ENCODE results near the gene ZNF423.

ZNF423 gene

DNA sequence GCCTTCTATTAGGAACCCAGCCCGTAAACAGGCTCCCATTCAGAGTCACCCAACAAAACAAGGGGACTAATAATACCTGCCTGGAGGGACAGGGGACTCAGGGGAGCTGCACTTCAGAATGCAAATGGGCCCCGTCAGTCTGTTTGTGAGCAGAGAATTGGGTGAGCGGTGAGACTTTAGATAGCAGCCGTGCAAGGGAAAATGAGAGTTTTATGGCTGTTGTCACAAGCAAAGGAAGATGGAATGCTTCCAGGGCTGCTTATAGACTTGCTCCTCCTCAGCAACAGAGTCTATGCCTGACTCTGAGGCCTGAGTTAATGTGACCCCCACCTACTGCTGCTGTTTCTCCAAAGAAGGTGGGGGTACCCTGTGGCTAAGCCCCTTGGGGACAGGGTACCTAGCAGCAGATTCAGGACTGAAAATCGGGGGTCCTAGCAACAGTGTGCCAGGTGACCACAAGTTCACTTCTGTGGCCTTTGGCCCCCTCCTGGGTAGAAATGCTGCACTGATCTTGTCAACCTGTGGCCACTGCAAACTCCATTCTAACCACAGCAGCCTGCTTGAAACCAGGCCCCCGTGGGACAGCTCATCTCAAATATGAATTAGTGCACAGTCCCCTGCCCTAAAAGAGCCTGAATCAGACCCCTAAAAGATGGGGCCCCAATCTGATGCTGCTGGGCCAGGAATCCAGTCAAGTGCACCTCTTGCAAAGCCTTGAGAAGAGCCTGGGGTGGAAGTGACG, 355.9 kb downstream of the ZNF423 start:
- Histone ChIP-seq H2BK5ac (ENCODE audit: low read depth, low read length, poor library complexity, severe bottlenecking) (no peak overlapping the region), H3K79me1 (replicated peaks; ENCODE audit: low read length, poor library complexity, severe bottlenecking) (no peaks in the 10 kb centered on the region), H2BK15ac (ENCODE audit: low read depth, poor library complexity, severe bottlenecking) (no peak overlapping the region), H3K36me3 (ENCODE audit: control insufficient read depth in 1 of 2, insufficient read depth in 2 of 2, low read depth in 1 of 2, low read length in 2 of 2) (no peaks in the 10 kb centered on the region), H4K8ac (ENCODE audit: low read length) (no peak overlapping the region), H3K4ac (ENCODE audit: low read depth in 1 of 2, low read length in 2 of 2) (no peak overlapping the region), H3K4me2 (ENCODE audit: low read length, poor library complexity, severe bottlenecking) (no peak overlapping the region), H3K9me3 (ENCODE audit: control insufficient read depth, low read length) (no peaks in the 10 kb centered on the region), H2AFZ (ENCODE audit: low read depth, low read length) (no peak overlapping the region), H3K14ac (ENCODE audit: low read length in 2 of 2) (no peak overlapping the region), H4K91ac (ENCODE audit: low read length) (no peak overlapping the region), H3K4me3 (ENCODE audit: insufficient read depth in 1 of 2, low read depth in 1 of 2, low read length in 2 of 2) (no peak overlapping the region), H2AK5ac (ENCODE audit: low read length, severe bottlenecking) (no peak overlapping the region), H3K23ac (ENCODE audit: low read length in 2 of 2) (no peak overlapping the region), H3K18ac (ENCODE audit: low read depth in 1 of 2, low read length in 2 of 2) (no peak overlapping the region), H2BK120ac (ENCODE audit: low read depth, low read length) (no peak overlapping the region), H3K4me1 (ENCODE audit: control insufficient read depth, insufficient read depth, low read depth, low read length) (peaks cover 3% of the 10 kb centered on the region), H3K9ac (ENCODE audit: low read length) (no peak overlapping the region), H3K27ac (ENCODE audit: low read length, poor library complexity, severe bottlenecking) (no peak overlapping the region), H3K27me3 (ENCODE audit: control insufficient read depth in 1 of 2, insufficient read depth in 1 of 2, low read length in 2 of 2) (no peaks in the 10 kb centered on the region), H2BK12ac (ENCODE audit: low read length in 2 of 2) (no peak overlapping the region)
- 53% methylated on average over 6 of the region's 7 CpGs for WGBS
- no peak for DNase-seq

DNA sequence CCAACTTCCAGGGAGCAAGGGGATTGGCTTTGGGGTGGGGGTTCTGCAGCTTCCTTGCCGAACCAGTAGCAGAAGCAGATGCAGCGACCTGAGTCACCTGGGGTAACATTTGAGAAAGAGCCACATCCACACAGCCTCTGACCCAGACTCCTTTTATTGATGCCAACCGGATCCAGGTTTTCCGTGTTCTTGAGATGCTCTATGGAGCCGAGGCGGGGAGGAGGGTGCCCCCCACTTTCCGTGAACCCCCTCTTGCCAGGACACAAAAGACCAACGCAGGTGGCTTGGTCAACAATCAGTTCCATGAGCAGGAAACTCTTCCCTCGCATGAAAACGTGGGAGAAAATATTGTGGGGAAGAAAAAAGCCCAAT, 356.5 kb downstream of the ZNF423 start:
- Histone ChIP-seq H3K18ac (ENCODE audit: low read depth in 1 of 2, low read length in 2 of 2) (no peak overlapping the region), H2BK5ac (ENCODE audit: low read depth, low read length, poor library complexity, severe bottlenecking) (no peak overlapping the region), H3K23ac (ENCODE audit: low read length in 2 of 2) (no peak overlapping the region), H3K9me3 (ENCODE audit: control insufficient read depth, low read length) (no peaks in the 10 kb centered on the region), H3K9ac (ENCODE audit: low read length) (no peak overlapping the region), H3K27me3 (ENCODE audit: control insufficient read depth in 1 of 2, insufficient read depth in 1 of 2, low read length in 2 of 2) (no peaks in the 10 kb centered on the region), H3K27ac (ENCODE audit: low read length, poor library complexity, severe bottlenecking) (no peak overlapping the region), H3K4me1 (ENCODE audit: control insufficient read depth, insufficient read depth, low read depth, low read length) (peaks cover 3% of the 10 kb centered on the region), H2AK5ac (ENCODE audit: low read length, severe bottlenecking) (no peak overlapping the region), H2BK120ac (ENCODE audit: low read depth, low read length) (no peak overlapping the region), H3K4me2 (ENCODE audit: low read length, poor library complexity, severe bottlenecking) (no peak overlapping the region), H3K14ac (ENCODE audit: low read length in 2 of 2) (no peak overlapping the region), H3K4ac (ENCODE audit: low read depth in 1 of 2, low read length in 2 of 2) (no peak overlapping the region), H4K91ac (ENCODE audit: low read length) (no peak overlapping the region), H3K79me1 (replicated peaks; ENCODE audit: low read length, poor library complexity, severe bottlenecking) (no peaks in the 10 kb centered on the region), H2BK12ac (ENCODE audit: low read length in 2 of 2) (no peak overlapping the region), H2BK15ac (ENCODE audit: low read depth, poor library complexity, severe bottlenecking) (no peak overlapping the region), H4K8ac (ENCODE audit: low read length) (no peak overlapping the region), H2AFZ (ENCODE audit: low read depth, low read length) (no peak overlapping the region), H3K36me3 (ENCODE audit: control insufficient read depth in 1 of 2, insufficient read depth in 2 of 2, low read depth in 1 of 2, low read length in 2 of 2) (no peaks in the 10 kb centered on the region), H3K4me3 (ENCODE audit: insufficient read depth in 1 of 2, low read depth in 1 of 2, low read length in 2 of 2) (no peak overlapping the region)
- WGBS = 94% methylated on average over 10 of the region's 10 CpGs
- no peak for DNase-seq

DNA sequence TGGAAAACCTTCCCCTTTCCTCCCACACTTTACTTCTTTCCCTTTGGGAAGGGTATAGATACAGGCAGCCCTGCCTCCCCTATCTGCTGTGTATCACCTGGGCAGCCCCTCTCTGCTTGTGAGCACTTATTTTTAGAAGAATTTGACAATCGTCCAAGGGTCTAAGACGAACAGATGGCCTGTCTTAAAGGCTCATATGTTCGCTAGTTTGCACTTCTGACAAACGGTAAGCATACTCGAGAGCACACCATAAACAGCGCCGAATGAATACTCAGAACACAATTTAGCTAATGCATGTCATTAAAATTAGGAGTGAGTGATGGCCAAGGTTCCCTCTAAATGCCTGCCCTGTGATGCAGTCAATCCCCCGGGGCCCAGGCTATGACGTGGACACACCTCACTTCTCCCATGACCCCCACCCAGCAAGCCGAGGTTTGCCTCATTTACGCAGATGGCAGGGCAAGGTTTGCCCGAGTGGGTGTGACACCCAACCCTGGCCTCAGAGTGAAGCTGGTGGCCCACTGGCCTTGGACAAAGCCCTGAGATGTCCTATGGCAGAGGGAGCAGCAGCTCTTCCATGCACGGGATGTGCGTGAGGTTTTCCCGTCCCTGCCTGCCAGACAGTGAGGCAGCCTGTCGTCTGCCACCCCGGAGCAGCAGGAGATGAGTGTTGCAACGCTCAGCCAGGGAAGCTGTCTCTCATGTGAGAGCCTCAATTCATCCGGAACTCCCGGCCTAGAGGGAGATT, 357.1 kb downstream of the ZNF423 start:
- H2AK5ac ChIP-seq (ENCODE audit: low read length, severe bottlenecking) = no peak overlapping the region
- no peak overlapping the region for H4K91ac ChIP-seq (ENCODE audit: low read length)
- H3K14ac ChIP-seq (ENCODE audit: low read length in 2 of 2) = no peak overlapping the region
- H4K8ac ChIP-seq (ENCODE audit: low read length) = no peak overlapping the region
- no peak overlapping the region for H3K4me3 ChIP-seq (ENCODE audit: insufficient read depth in 1 of 2, low read depth in 1 of 2, low read length in 2 of 2)
- H3K4me2 ChIP-seq (ENCODE audit: low read length, poor library complexity, severe bottlenecking) = no peak overlapping the region
- no peak overlapping the region for H3K23ac ChIP-seq (ENCODE audit: low read length in 2 of 2)
- H3K27ac ChIP-seq (ENCODE audit: low read length, poor library complexity, severe bottlenecking) = no peak overlapping the region
- H2BK120ac ChIP-seq (ENCODE audit: low read depth, low read length) = no peak overlapping the region
- no peak overlapping the region for H2BK15ac ChIP-seq (ENCODE audit: low read depth, poor library complexity, severe bottlenecking)
- no peak overlapping the region for H3K4ac ChIP-seq (ENCODE audit: low read depth in 1 of 2, low read length in 2 of 2)
- H3K4me1 ChIP-seq (ENCODE audit: control insufficient read depth, insufficient read depth, low read depth, low read length) = peaks cover 3% of the 10 kb centered on the region
- H3K9me3 ChIP-seq (ENCODE audit: control insufficient read depth, low read length) = no peaks in the 10 kb centered on the region
- no peaks in the 10 kb centered on the region for H3K27me3 ChIP-seq (ENCODE audit: control insufficient read depth in 1 of 2, insufficient read depth in 1 of 2, low read length in 2 of 2)
- no peak overlapping the region for H2BK12ac ChIP-seq (ENCODE audit: low read length in 2 of 2)
- no peak for DNase-seq
- H3K18ac ChIP-seq (ENCODE audit: low read depth in 1 of 2, low read length in 2 of 2) = no peak overlapping the region
- no peaks in the 10 kb centered on the region for H3K36me3 ChIP-seq (ENCODE audit: control insufficient read depth in 1 of 2, insufficient read depth in 2 of 2, low read depth in 1 of 2, low read length in 2 of 2)
- no peak overlapping the region for H3K9ac ChIP-seq (ENCODE audit: low read length)
- no peak overlapping the region for H2AFZ ChIP-seq (ENCODE audit: low read depth, low read length)
- H3K79me1 ChIP-seq (replicated peaks; ENCODE audit: low read length, poor library complexity, severe bottlenecking) = no peaks in the 10 kb centered on the region
- WGBS = 75% methylated on average over 20 of the region's 20 CpGs
- no peak overlapping the region for H2BK5ac ChIP-seq (ENCODE audit: low read depth, low read length, poor library complexity, severe bottlenecking)

DNA sequence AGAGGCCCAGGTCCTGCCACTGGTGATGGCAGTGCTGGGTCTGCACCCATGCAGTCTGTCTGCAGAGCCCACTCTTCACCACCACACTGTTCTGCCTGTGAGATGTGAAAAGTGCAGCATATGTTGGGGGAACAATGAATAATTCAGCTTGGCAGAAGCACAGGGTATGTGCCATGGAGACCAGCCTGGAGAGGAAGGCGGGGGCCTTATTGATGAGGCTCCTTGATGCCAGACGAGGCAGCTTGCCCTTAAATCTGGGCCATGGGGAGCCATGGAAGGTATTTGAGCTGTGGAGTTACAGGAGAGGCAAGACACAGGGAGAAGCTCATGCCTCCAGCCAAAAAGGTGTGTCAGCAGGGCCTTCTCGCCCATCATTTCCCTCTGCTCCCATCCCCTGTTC, 357.6 kb downstream of the ZNF423 start:
- no peak overlapping the region for H2BK120ac ChIP-seq (ENCODE audit: low read depth, low read length)
- no peak overlapping the region for H3K14ac ChIP-seq (ENCODE audit: low read length in 2 of 2)
- H2BK15ac ChIP-seq (ENCODE audit: low read depth, poor library complexity, severe bottlenecking) = no peak overlapping the region
- no peaks in the 10 kb centered on the region for H3K79me1 ChIP-seq (replicated peaks; ENCODE audit: low read length, poor library complexity, severe bottlenecking)
- H3K9me3 ChIP-seq (ENCODE audit: control insufficient read depth, low read length) = no peaks in the 10 kb centered on the region
- H2AK5ac ChIP-seq (ENCODE audit: low read length, severe bottlenecking) = no peak overlapping the region
- no peak overlapping the region for H3K23ac ChIP-seq (ENCODE audit: low read length in 2 of 2)
- no peak overlapping the region for H4K91ac ChIP-seq (ENCODE audit: low read length)
- DNase-seq = no peak
- H2BK12ac ChIP-seq (ENCODE audit: low read length in 2 of 2) = no peak overlapping the region
- WGBS = 72% methylated on average over 2 of the region's 3 CpGs
- H4K8ac ChIP-seq (ENCODE audit: low read length) = no peak overlapping the region
- H3K36me3 ChIP-seq (ENCODE audit: control insufficient read depth in 1 of 2, insufficient read depth in 2 of 2, low read depth in 1 of 2, low read length in 2 of 2) = no peaks in the 10 kb centered on the region
- H3K27me3 ChIP-seq (ENCODE audit: control insufficient read depth in 1 of 2, insufficient read depth in 1 of 2, low read length in 2 of 2) = no peaks in the 10 kb centered on the region
- no peak overlapping the region for H3K18ac ChIP-seq (ENCODE audit: low read depth in 1 of 2, low read length in 2 of 2)
- no peak overlapping the region for H3K4me3 ChIP-seq (ENCODE audit: insufficient read depth in 1 of 2, low read depth in 1 of 2, low read length in 2 of 2)
- H3K4me1 ChIP-seq (ENCODE audit: control insufficient read depth, insufficient read depth, low read depth, low read length) = peaks cover under 1% of the 10 kb centered on the region
- no peak overlapping the region for H3K4ac ChIP-seq (ENCODE audit: low read depth in 1 of 2, low read length in 2 of 2)
- no peak overlapping the region for H3K27ac ChIP-seq (ENCODE audit: low read length, poor library complexity, severe bottlenecking)
- no peak overlapping the region for H2AFZ ChIP-seq (ENCODE audit: low read depth, low read length)
- no peak overlapping the region for H2BK5ac ChIP-seq (ENCODE audit: low read depth, low read length, poor library complexity, severe bottlenecking)
- no peak overlapping the region for H3K4me2 ChIP-seq (ENCODE audit: low read length, poor library complexity, severe bottlenecking)
- no peak overlapping the region for H3K9ac ChIP-seq (ENCODE audit: low read length)

All from mesenchymal stem cell (in vitro differentiated cells and primary cell).